Measurements from ENCODE around the gene ADM. TPM values are rescaled to one million over a fixed set of nuclear protein-coding genes. Genes with fewer than 3 reads are reported as not detected.

ADM gene
- total and polyA plus RNA-seq, 2 experiments from 2014 or later = 75.8 to 95.9 TPM

GRCh38 chr11:10338287-10338686 is 33.4 kb downstream of the ADM start:
- Mint-ChIP-seq H3K4me1 (no peaks in the 10 kb centered on the region), H3K4me3 (no peak overlapping the region), H3K9me3 (peaks cover 12% of the 10 kb centered on the region; the same call in 2 of the 3 replicates), H3K27me3 (ENCODE audit: insufficient read depth, low read depth, poor library complexity) (peaks cover 2% of the 10 kb centered on the region), H3K36me3 (ENCODE audit: low read depth) (peaks cover 10% of the 10 kb centered on the region), H3K27ac (no peak overlapping the region)
- no peaks in the 10 kb centered on the region for H3K27me3 ChIP-seq (ENCODE audit: insufficient read depth)
- no peaks in the 10 kb centered on the region for H3F3A ChIP-seq (replicated peaks; ENCODE audit: low read depth)
- no peak overlapping the region for H3K27ac ChIP-seq (ENCODE audit: low read depth)
- no peaks in the 10 kb centered on the region for H4K20me1 ChIP-seq (replicated peaks; ENCODE audit: insufficient read depth)
- H3K4me2 ChIP-seq = no peak overlapping the region
- DNase-seq (ENCODE audit: low spot score) = no peak
- no peaks in the 10 kb centered on the region for H3K36me3 ChIP-seq (ENCODE audit: insufficient read depth)
- H2AFZ ChIP-seq = 0 out of 2 replicates have a peak overlapping the region, but pooled peaks have one; percentile 1
- no peaks in the 10 kb centered on the region for H3K79me2 ChIP-seq (replicated peaks; ENCODE audit: insufficient read depth)
- no peak overlapping the region for H3K4me3 ChIP-seq
- no peak for ATAC-seq
- no peaks in the 10 kb centered on the region for H3K4me1 ChIP-seq (ENCODE audit: insufficient read depth)
- TF ChIP-seq CTCF (conservative IDR thresholded peaks at IDR 0.05; ENCODE audit: low read depth in 2 of 2) (no peak), ETS1 (IDR thresholded peaks at IDR 0.05) (no peak), ZNF331 (CRISPR knock-in tag; IDR thresholded peaks at IDR 0.05; ENCODE audit: low read depth) (no peak), EZH2 (IDR thresholded peaks at IDR 0.05; ENCODE audit: low read depth, unreplicated experiment) (no peak), CREB1 (CRISPR knock-in tag; IDR thresholded peaks at IDR 0.05; ENCODE audit: low read depth) (no peak), STAT1 (IDR thresholded peaks at IDR 0.05; ENCODE audit: unreplicated experiment) (no peak)
- H3K9me2 ChIP-seq (ENCODE audit: insufficient read depth) = peaks cover 7% of the 10 kb centered on the region; the same call in 1 of the 2 replicates

- no peak for ATAC-seq
- Histone ChIP-seq H3K4me1 (ENCODE audit: insufficient read depth) (peaks cover 20% of the 10 kb centered on the region), H2AFZ (no peak overlapping the region), H3K27ac (ENCODE audit: low read depth) (no peak overlapping the region), H3K9me2 (ENCODE audit: insufficient read depth) (no peaks in the 10 kb centered on the region), H3K79me2 (replicated peaks; ENCODE audit: insufficient read depth) (no peaks in the 10 kb centered on the region), H3K4me3 (no peak overlapping the region), H3K36me3 (ENCODE audit: insufficient read depth) (no peaks in the 10 kb centered on the region), H4K20me1 (replicated peaks; ENCODE audit: insufficient read depth) (no peaks in the 10 kb centered on the region), H3K4me2 (no peak overlapping the region), H3K27me3 (ENCODE audit: insufficient read depth) (no peaks in the 10 kb centered on the region), H3F3A (replicated peaks; ENCODE audit: low read depth) (peaks cover 3% of the 10 kb centered on the region)
- no peak for DNase-seq (ENCODE audit: low spot score)
- Mint-ChIP-seq H3K9me3 (peaks cover 9% of the 10 kb centered on the region; the same call in 2 of the 3 replicates), H3K4me3 (no peak overlapping the region), H3K36me3 (ENCODE audit: low read depth) (no peaks in the 10 kb centered on the region), H3K27ac (no peak overlapping the region), H3K27me3 (ENCODE audit: insufficient read depth, low read depth, poor library complexity) (peaks cover 4% of the 10 kb centered on the region), H3K4me1 (peaks cover 36% of the 10 kb centered on the region)
- TF ChIP-seq JUNB (IDR thresholded peaks at IDR 0.05; ENCODE audit: unreplicated experiment) (no peak), EZH2phosphoT487 (IDR thresholded peaks at IDR 0.05; ENCODE audit: unreplicated experiment) (no peak), ZNF114 (CRISPR knock-in tag; IDR thresholded peaks at IDR 0.05) (no peak), STAT1 (IDR thresholded peaks at IDR 0.05; ENCODE audit: unreplicated experiment) (no peak), EZH2 (IDR thresholded peaks at IDR 0.05; ENCODE audit: low read depth, unreplicated experiment) (no peak), CTCF (conservative IDR thresholded peaks at IDR 0.05; ENCODE audit: low read depth in 2 of 2) (no peak)
These were observed 43.9 kb downstream of the ADM start for GRCh38 chr11:10348650-10349280.
